SJSA1 (cell line): Measurements from ENCODE around the gene ADD3. TPM values are rescaled to one million over a fixed set of nuclear protein-coding genes. Genes with fewer than 3 reads are reported as not detected.
A peak's percentile ranks its signal among the peaks of the same experiment; 100 is the strongest.

Experiments used
- DNase-seq, 2 experiments: peaks; one replicate each; pipeline ENCODE4 v3.0.0-alpha.2; 2015 to 2020; ENCODE audit warnings: low spot score in 2 of 2, low read depth in 1 of 2
- H3K27ac ChIP-seq: fragments of 250-450 bp; sonication (Bioruptor Pico); 2 replicates; pipeline ENCODE4 v1.5.1; 2020; ENCODE audit warnings: mild to moderate bottlenecking, moderate library complexity
- H3K27me3 ChIP-seq: fragments of 250-450 bp; sonication (Bioruptor Pico); replicated peaks from 2 replicates; pipeline ENCODE4 v1.5.1; 2020; ENCODE audit warnings: mild to moderate bottlenecking, moderate library complexity
- H3K36me3 ChIP-seq: fragments of 250-450 bp; sonication (Bioruptor Pico); 2 replicates; pipeline ENCODE4 v1.5.1; 2020; ENCODE audit warnings: mild to moderate bottlenecking
- H3K4me1 ChIP-seq: fragments of 250-450 bp; sonication (Bioruptor Pico); replicated peaks from 2 replicates; pipeline ENCODE4 v1.6.1; 2021; ENCODE audit warnings: mild to moderate bottlenecking
- H3K4me3 ChIP-seq: fragments of 250-450 bp; sonication (Bioruptor Pico); 2 replicates; pipeline ENCODE4 v1.5.1; 2020; ENCODE audit warnings: mild to moderate bottlenecking
- H3K9me3 ChIP-seq: fragments of 250-450 bp; sonication (Bioruptor Pico); replicated peaks from 2 replicates; pipeline ENCODE4 v1.5.1; 2020; ENCODE audit warnings: mild to moderate bottlenecking
- total RNA-seq: library from RNA; depleted of rRNA; stranded (reverse); fragments of >200 nt; shearing (Covaris generic); gene quantifications from 2 replicates; pipeline ENCODE4 v1.2.3, GENCODE V29; 2014

Gene ADD3
- total RNA-seq, 1 experiment from 2014 or later, result 303 TPM

- Histone ChIP-seq H3K4me1 (peaks cover 18% of the 10 kb centered on the region), H3K4me3 (no peak overlapping the region)
These were observed 57.5 kb downstream of the ADD3 start for GRCh38 chr10:110065269-110065668.

GRCh38 chr10:110067960-110068770 is 60.4 kb downstream of the ADD3 start:
- no peaks in the 10 kb centered on the region for H3K9me3 ChIP-seq
- no peaks in the 10 kb centered on the region for H3K27me3 ChIP-seq
- no peak overlapping the region for H3K4me3 ChIP-seq
- H3K36me3 ChIP-seq, result no peaks in the 10 kb centered on the region
- no peak for DNase-seq
- H3K27ac ChIP-seq, result no peak overlapping the region
- H3K4me1 ChIP-seq, result peaks cover 18% of the 10 kb centered on the region

More at GRCh38 chr10:110065269-110065668, 57.5 kb downstream of the ADD3 start:
- Histone ChIP-seq H3K9me3 (no peaks in the 10 kb centered on the region), H3K27me3 (no peaks in the 10 kb centered on the region), H3K36me3 (no peaks in the 10 kb centered on the region), H3K27ac (no peak overlapping the region)
- DNase-seq, result no peak

GRCh38 chr10:110068780-110069179 is 61.0 kb downstream of the ADD3 start:
- Histone ChIP-seq H3K4me3 (no peak overlapping the region), H3K27ac (no peak overlapping the region), H3K27me3 (no peaks in the 10 kb centered on the region), H3K4me1 (peaks cover 23% of the 10 kb centered on the region), H3K36me3 (no peaks in the 10 kb centered on the region), H3K9me3 (no peaks in the 10 kb centered on the region)
- no peak for DNase-seq

GRCh38 chr10:110069502-110069982 is 61.8 kb downstream of the ADD3 start:
- Histone ChIP-seq H3K36me3 (no peaks in the 10 kb centered on the region), H3K4me3 (no peak overlapping the region), H3K27me3 (no peaks in the 10 kb centered on the region), H3K4me1 (peaks cover 30% of the 10 kb centered on the region), H3K27ac (no peak overlapping the region), H3K9me3 (no peaks in the 10 kb centered on the region)
- DNase-seq, result no peak

- no peak overlapping the region for H3K4me3 ChIP-seq
- H3K27ac ChIP-seq, result no peak overlapping the region
- peaks cover 50% of the 10 kb centered on the region for H3K4me1 ChIP-seq
- no peaks in the 10 kb centered on the region for H3K27me3 ChIP-seq
- peaks cover 6% of the 10 kb centered on the region; the same call in 1 of the 2 replicates for H3K36me3 ChIP-seq
- no peak for DNase-seq
- no peaks in the 10 kb centered on the region for H3K9me3 ChIP-seq
These were observed 66.1 kb downstream of the ADD3 start for GRCh38 chr10:110073896-110074295.

GRCh38 chr10:110074298-110074697 is 66.5 kb downstream of the ADD3 start:
- H3K9me3 ChIP-seq, result no peaks in the 10 kb centered on the region
- peaks cover 50% of the 10 kb centered on the region for H3K4me1 ChIP-seq
- H3K4me3 ChIP-seq, result no peak overlapping the region
- peaks cover 6% of the 10 kb centered on the region; the same call in 1 of the 2 replicates for H3K36me3 ChIP-seq
- H3K27ac ChIP-seq, result peak overlapping the region; percentile 47
- H3K27me3 ChIP-seq, result no peaks in the 10 kb centered on the region
- DNase-seq, result no peak

- H3K4me1 ChIP-seq, result peaks cover 47% of the 10 kb centered on the region
- DNase-seq, result peak in 1 of 2 experiments; percentile 65
- no peak overlapping the region for H3K4me3 ChIP-seq
- peaks cover 6% of the 10 kb centered on the region; the same call in 1 of the 2 replicates for H3K36me3 ChIP-seq
- peak overlapping the region; percentile 47 for H3K27ac ChIP-seq
- H3K27me3 ChIP-seq, result no peaks in the 10 kb centered on the region
- no peaks in the 10 kb centered on the region for H3K9me3 ChIP-seq
These were observed 67.2 kb downstream of the ADD3 start for GRCh38 chr10:110074758-110075671.

- H3K27ac ChIP-seq, result peak overlapping the region; percentile 47
- no peaks in the 10 kb centered on the region for H3K27me3 ChIP-seq
- H3K36me3 ChIP-seq, result peaks cover 6% of the 10 kb centered on the region; the same call in 1 of the 2 replicates
- no peak overlapping the region for H3K4me3 ChIP-seq
- H3K9me3 ChIP-seq, result no peaks in the 10 kb centered on the region
- peaks cover 47% of the 10 kb centered on the region for H3K4me1 ChIP-seq
- DNase-seq, result no peak
These were observed 67.9 kb downstream of the ADD3 start for GRCh38 chr10:110075686-110076085.

GRCh38 chr10:110076559-110077318 is 69.0 kb downstream of the ADD3 start:
- H3K36me3 ChIP-seq, result peaks cover 6% of the 10 kb centered on the region; the same call in 1 of the 2 replicates
- peaks cover 51% of the 10 kb centered on the region for H3K4me1 ChIP-seq

GRCh38 chr10:110077436-110078130 is 69.8 kb downstream of the ADD3 start:
- Histone ChIP-seq H3K36me3 (peaks cover 6% of the 10 kb centered on the region; the same call in 1 of the 2 replicates), H3K4me1 (peaks cover 60% of the 10 kb centered on the region), H3K27me3 (no peaks in the 10 kb centered on the region), H3K4me3 (no peak overlapping the region), H3K27ac (peak overlapping the region; percentile 47), H3K9me3 (no peaks in the 10 kb centered on the region)
- DNase-seq, result no peak

More at GRCh38 chr10:110076559-110077318, 69.0 kb downstream of the ADD3 start:
- H3K4me3 ChIP-seq, result no peak overlapping the region
- no peaks in the 10 kb centered on the region for H3K27me3 ChIP-seq
- DNase-seq, result peak in 1 of 2 experiments; percentile 71
- peak overlapping the region; percentile 47 for H3K27ac ChIP-seq
- no peaks in the 10 kb centered on the region for H3K9me3 ChIP-seq

GRCh38 chr10:110078317-110078716 is 70.5 kb downstream of the ADD3 start:
- no peak for DNase-seq
- Histone ChIP-seq H3K27me3 (no peaks in the 10 kb centered on the region), H3K9me3 (no peaks in the 10 kb centered on the region), H3K4me1 (peaks cover 65% of the 10 kb centered on the region), H3K36me3 (peaks cover 6% of the 10 kb centered on the region; the same call in 1 of the 2 replicates), H3K27ac (no peak overlapping the region), H3K4me3 (no peak overlapping the region)

GRCh38 chr10:110081911-110082310 is 74.1 kb downstream of the ADD3 start:
- H3K4me3 ChIP-seq, result no peak overlapping the region
- H3K27me3 ChIP-seq, result no peaks in the 10 kb centered on the region
- DNase-seq, result peak in 1 of 2 experiments; percentile 46
- H3K4me1 ChIP-seq, result peaks cover 37% of the 10 kb centered on the region
- no peaks in the 10 kb centered on the region for H3K36me3 ChIP-seq
- 0 out of 2 replicates have a peak overlapping the region, but pooled peaks have one; percentile 22 for H3K27ac ChIP-seq
- H3K9me3 ChIP-seq, result no peaks in the 10 kb centered on the region
